ENCODE results near the gene SLC6A6. TPM values are rescaled to one million over a fixed set of nuclear protein-coding genes. Genes with fewer than 3 reads are reported as not detected.

SLC6A6 gene
- polyA plus RNA-seq, 1 of the 3 experiments (the other 2 are of a cell fraction), result 19.1 TPM

DNA sequence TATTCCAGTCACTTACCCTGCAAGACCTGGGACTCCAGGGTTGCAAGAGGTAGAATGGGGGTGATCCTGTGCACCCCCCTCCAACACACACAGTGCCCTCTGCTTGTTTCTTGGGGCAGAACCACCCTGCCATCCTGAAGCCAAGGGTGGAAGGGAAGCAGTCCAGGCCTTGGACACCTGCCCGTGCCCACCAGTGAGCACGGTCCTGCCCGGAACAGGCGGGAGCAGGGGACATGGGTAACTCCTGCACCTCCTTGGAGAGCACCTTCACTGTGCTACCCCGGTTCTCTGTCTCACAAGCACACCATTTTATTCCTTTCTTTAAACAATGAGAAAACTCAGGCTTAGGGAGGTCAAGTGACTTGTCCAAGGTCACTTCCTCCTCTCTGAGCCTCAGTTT, 57.0 kb downstream of the SLC6A6 start:
- peaks cover 19 to 25% of the 10 kb centered on the region in 2 experiments for H3K36me3 ChIP-seq (replicated peaks in 1 of 2; ENCODE audit: control insufficient read depth in 1 of 2, insufficient read depth in 2 of 2, low read length in 1 of 2)

More for the DNA sequence above, 57.0 kb downstream of the SLC6A6 start:
- no peaks in the 10 kb centered on the region for H3K9me3 ChIP-seq
- H3K79me2 ChIP-seq (ENCODE audit: insufficient read depth), result no peaks in the 10 kb centered on the region
- TF ChIP-seq FOXM1 (IDR thresholded peaks at IDR 0.05; ENCODE audit: low read depth) (no peak), EZH2phosphoT487 (IDR thresholded peaks at IDR 0.05; ENCODE audit: borderline replicate concordance, low read depth) (no peak), POLR2AphosphoS5 (IDR thresholded peaks at IDR 0.05; ENCODE audit: low read depth, low read length) (no peak), TCF12 (IDR thresholded peaks at IDR 0.05) (no peak), PBX3 (IDR thresholded peaks at IDR 0.05) (no peak), FOXJ3 (CRISPR knock-in tag; IDR thresholded peaks at IDR 0.05) (no peak), SMC3 (IDR thresholded peaks at IDR 0.05; ENCODE audit: low read depth, low read length) (no peak), RXRA (IDR thresholded peaks at IDR 0.05; ENCODE audit: borderline replicate concordance, low read depth) (no peak), GABPA (IDR thresholded peaks at IDR 0.05; ENCODE audit: low read depth) (no peak), TEAD4 (IDR thresholded peaks at IDR 0.05; ENCODE audit: borderline replicate concordance, insufficient read depth) (no peak), NRF1 (IDR thresholded peaks at IDR 0.05; ENCODE audit: low read depth, low read length) (no peak), NFIC (IDR thresholded peaks at IDR 0.05; ENCODE audit: borderline replicate concordance) (no peak), RAD21 (IDR thresholded peaks at IDR 0.05; ENCODE audit: low read length) (no peak), YY1 (IDR thresholded peaks at IDR 0.05; ENCODE audit: low read depth) (no peak), SIN3A (IDR thresholded peaks at IDR 0.05; ENCODE audit: borderline replicate concordance, low read depth, low read length) (no peak), RCOR1 (IDR thresholded peaks at IDR 0.05; ENCODE audit: low read length) (no peak)
- TF ChIP-seq, protein P1, sequence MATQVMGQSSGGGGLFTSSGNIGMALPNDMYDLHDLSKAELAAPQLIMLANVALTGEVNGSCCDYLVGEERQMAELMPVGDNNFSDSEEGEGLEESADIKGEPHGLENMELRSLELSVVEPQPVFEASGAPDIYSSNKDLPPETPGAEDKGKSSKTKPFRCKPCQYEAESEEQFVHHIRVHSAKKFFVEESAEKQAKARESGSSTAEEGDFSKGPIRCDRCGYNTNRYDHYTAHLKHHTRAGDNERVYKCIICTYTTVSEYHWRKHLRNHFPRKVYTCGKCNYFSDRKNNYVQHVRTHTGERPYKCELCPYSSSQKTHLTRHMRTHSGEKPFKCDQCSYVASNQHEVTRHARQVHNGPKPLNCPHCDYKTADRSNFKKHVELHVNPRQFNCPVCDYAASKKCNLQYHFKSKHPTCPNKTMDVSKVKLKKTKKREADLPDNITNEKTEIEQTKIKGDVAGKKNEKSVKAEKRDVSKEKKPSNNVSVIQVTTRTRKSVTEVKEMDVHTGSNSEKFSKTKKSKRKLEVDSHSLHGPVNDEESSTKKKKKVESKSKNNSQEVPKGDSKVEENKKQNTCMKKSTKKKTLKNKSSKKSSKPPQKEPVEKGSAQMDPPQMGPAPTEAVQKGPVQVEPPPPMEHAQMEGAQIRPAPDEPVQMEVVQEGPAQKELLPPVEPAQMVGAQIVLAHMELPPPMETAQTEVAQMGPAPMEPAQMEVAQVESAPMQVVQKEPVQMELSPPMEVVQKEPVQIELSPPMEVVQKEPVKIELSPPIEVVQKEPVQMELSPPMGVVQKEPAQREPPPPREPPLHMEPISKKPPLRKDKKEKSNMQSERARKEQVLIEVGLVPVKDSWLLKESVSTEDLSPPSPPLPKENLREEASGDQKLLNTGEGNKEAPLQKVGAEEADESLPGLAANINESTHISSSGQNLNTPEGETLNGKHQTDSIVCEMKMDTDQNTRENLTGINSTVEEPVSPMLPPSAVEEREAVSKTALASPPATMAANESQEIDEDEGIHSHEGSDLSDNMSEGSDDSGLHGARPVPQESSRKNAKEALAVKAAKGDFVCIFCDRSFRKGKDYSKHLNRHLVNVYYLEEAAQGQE (IDR thresholded peaks at IDR 0.05; ENCODE audit: low read depth, low read length), result no peak
- H3K27me3 ChIP-seq (ENCODE audit: insufficient read depth), result no peaks in the 10 kb centered on the region
- H3K27ac ChIP-seq (ENCODE audit: low read depth in 2 of 2, low read length in 1 of 2), result no peak overlapping the region; a peak in 1 of 4 replicates
- ChIA-PET CTCF (interaction anchor here (0.9 to 8.0 kb wide), 7 partner anchors 8 to 256 kb away, joined by 3 to 51 read pairs (median 4); no protein-coding TSS in a partner anchor), POLR2A (no interaction called here)
- peaks cover 6% of the 10 kb centered on the region for H3F3A ChIP-seq (replicated peaks; ENCODE audit: insufficient read depth)
- no peaks in the 10 kb centered on the region for H4K20me1 ChIP-seq (ENCODE audit: insufficient read depth)
- no peak for DNase-seq
- peaks cover 9 to 17% of the 10 kb centered on the region in 2 experiments; a peak in 3 of 4 replicates for H3K4me1 ChIP-seq (ENCODE audit: control insufficient read depth in 1 of 2, insufficient read depth in 2 of 2, low read depth in 1 of 2, low read length in 1 of 2)
- no peak overlapping the region for H3K4me3 ChIP-seq (ENCODE audit: low read depth in 2 of 2, low read length in 1 of 2)
- H3K9ac ChIP-seq, result no peak overlapping the region
- H3K4me2 ChIP-seq, result no peak overlapping the region
- H2AFZ ChIP-seq (ENCODE audit: low read depth), result no peak overlapping the region
- H3K9me2 ChIP-seq, result no peaks in the 10 kb centered on the region
- WGBS (ENCODE audit: low lambda C conversion rate), result 44% methylated on average over 1 of the region's 5 CpGs

Data from SK-N-SH (cell line).